ENCODE results near the gene TTBK1.

TTBK1 gene

GRCh38 chr6:43307451-43308100 lies 64.3 kb downstream of the TTBK1 start:
- no peak overlapping the region for H2BK120ac ChIP-seq (ENCODE audit: insufficient read depth, low read length, poor library complexity)
- no peaks in the 10 kb centered on the region for H3K36me3 ChIP-seq (ENCODE audit: control insufficient read depth in 1 of 2, insufficient read depth in 2 of 2, low read length in 2 of 2)
- peaks cover 0 to 4% of the 10 kb centered on the region in 2 experiments for H3K4me1 ChIP-seq (ENCODE audit: control insufficient read depth in 1 of 2, insufficient read depth in 2 of 2, low read length in 2 of 2)
- no CpG with 5 or more reads among the region's 5 CpGs for WGBS (ENCODE audit: extremely low coverage, insufficient coverage, insufficient read length)
- H3K9ac ChIP-seq (ENCODE audit: low read length) = no peak overlapping the region
- H3K18ac ChIP-seq (ENCODE audit: low read length) = no peak overlapping the region
- no peak overlapping the region for H2BK12ac ChIP-seq (ENCODE audit: low read length)
- H3K9me3 ChIP-seq (ENCODE audit: insufficient read depth, low read depth, low read length) = no peaks in the 10 kb centered on the region
- no peak overlapping the region for H2BK5ac ChIP-seq (ENCODE audit: low read depth, low read length, poor library complexity)
- H3K4me3 ChIP-seq (ENCODE audit: low read depth, low read length) = no peak overlapping the region
- H3K79me1 ChIP-seq (ENCODE audit: low read length) = no peaks in the 10 kb centered on the region
- no peak overlapping the region for H3K14ac ChIP-seq (ENCODE audit: low read length)
- no peak overlapping the region for H3K27ac ChIP-seq (ENCODE audit: low read depth, low read length)
- H2AK5ac ChIP-seq (ENCODE audit: low read length) = no peak overlapping the region
- H4K12ac ChIP-seq (ENCODE audit: low read depth, low read length) = no peak overlapping the region
- no peak overlapping the region for H4K8ac ChIP-seq (ENCODE audit: low read depth, low read length)
- no peak for DNase-seq
- H3K4ac ChIP-seq (ENCODE audit: low read depth, low read length) = no peak overlapping the region
- H3K4me2 ChIP-seq (ENCODE audit: low read length) = no peak overlapping the region
- H3K23ac ChIP-seq (ENCODE audit: low read length) = no peak overlapping the region
- no peak overlapping the region for H2AFZ ChIP-seq (ENCODE audit: insufficient read depth, low read length, poor library complexity)
- no peaks in the 10 kb centered on the region for H3K27me3 ChIP-seq (ENCODE audit: insufficient read depth, low read length)
- H4K91ac ChIP-seq (ENCODE audit: low read depth, low read length) = no peak overlapping the region
- no peaks in the 10 kb centered on the region for H3K79me2 ChIP-seq (ENCODE audit: control insufficient read depth, insufficient read depth, low read length, poor library complexity)

GRCh38 chr6:43308101-43308989 lies 65.1 kb downstream of the TTBK1 start, which contains the start of gene CRIP3:
TSS of gene CRIP3 (minus strand) at chr6:43308826. CDS start at chr6:43308792, 34 bp downstream.
- no peaks in the 10 kb centered on the region for H3K9me3 ChIP-seq (ENCODE audit: insufficient read depth, low read depth, low read length)
- H3K4me2 ChIP-seq (ENCODE audit: low read length) = peak within 1 kb of the TSS; percentile 62
- no peak within 1 kb of the TSS for H4K8ac ChIP-seq (ENCODE audit: low read depth, low read length)
- no peak within 1 kb of the TSS for H3K4me3 ChIP-seq (ENCODE audit: low read depth, low read length)
- no peaks in the 10 kb centered on the region for H3K36me3 ChIP-seq (ENCODE audit: control insufficient read depth in 1 of 2, insufficient read depth in 2 of 2, low read length in 2 of 2)
- no peak within 1 kb of the TSS for H3K4ac ChIP-seq (ENCODE audit: low read depth, low read length)
- no peak within 1 kb of the TSS for H2AFZ ChIP-seq (ENCODE audit: insufficient read depth, low read length, poor library complexity)
- H2BK120ac ChIP-seq (ENCODE audit: insufficient read depth, low read length, poor library complexity) = no peak within 1 kb of the TSS
- no CpG with 5 or more reads among the region's 39 CpGs for WGBS (ENCODE audit: extremely low coverage, insufficient coverage, insufficient read length)
- no peaks in the 10 kb centered on the region for H3K79me1 ChIP-seq (ENCODE audit: low read length)
- H3K9ac ChIP-seq (ENCODE audit: low read length) = no peak within 1 kb of the TSS
- no peaks in the 10 kb centered on the region for H3K79me2 ChIP-seq (ENCODE audit: control insufficient read depth, insufficient read depth, low read length, poor library complexity)
- no peak within 1 kb of the TSS for H3K27ac ChIP-seq (ENCODE audit: low read depth, low read length)
- H3K14ac ChIP-seq (ENCODE audit: low read length) = no peak within 1 kb of the TSS
- peaks cover 0 to 4% of the 10 kb centered on the region in 2 experiments for H3K4me1 ChIP-seq (ENCODE audit: control insufficient read depth in 1 of 2, insufficient read depth in 2 of 2, low read length in 2 of 2)
- no peak within 1 kb of the TSS for H3K18ac ChIP-seq (ENCODE audit: low read length)
- H2BK12ac ChIP-seq (ENCODE audit: low read length) = no peak within 1 kb of the TSS
- H3K23ac ChIP-seq (ENCODE audit: low read length) = no peak within 1 kb of the TSS
- H2BK5ac ChIP-seq (ENCODE audit: low read depth, low read length, poor library complexity) = no peak within 1 kb of the TSS
- peak in 1 of 2 donors; percentile 14 for DNase-seq
- H4K12ac ChIP-seq (ENCODE audit: low read depth, low read length) = no peak within 1 kb of the TSS
- H4K91ac ChIP-seq (ENCODE audit: low read depth, low read length) = no peak within 1 kb of the TSS
- H3K27me3 ChIP-seq (ENCODE audit: insufficient read depth, low read length) = no peaks in the 10 kb centered on the region
- H2AK5ac ChIP-seq (ENCODE audit: low read length) = no peak within 1 kb of the TSS

DNA sequence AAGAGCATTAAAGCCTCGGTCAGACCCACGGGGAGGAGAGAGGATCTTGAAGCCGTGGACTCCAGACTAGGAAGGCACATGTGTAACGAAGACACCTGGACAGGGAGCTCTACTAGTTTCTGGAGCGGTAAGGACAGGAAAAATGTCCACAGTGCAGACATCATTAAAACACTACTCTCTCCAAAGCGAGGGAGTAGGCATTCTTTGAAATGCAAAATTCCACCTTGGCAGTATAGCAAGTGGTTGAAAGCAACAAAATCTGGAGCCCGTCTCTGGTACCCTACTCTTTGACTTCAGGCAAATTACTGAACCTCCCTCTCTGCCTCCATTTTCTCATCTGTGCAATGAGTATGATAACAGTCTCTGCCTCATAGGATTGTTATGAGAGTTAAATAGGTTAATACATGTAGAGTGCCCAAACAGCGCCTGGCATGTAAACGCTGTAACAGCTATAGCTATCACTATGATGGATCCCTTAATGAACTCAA lies 65.8 kb downstream of the TTBK1 start:
- H2AK5ac ChIP-seq (ENCODE audit: low read length) = no peak overlapping the region
- no peak overlapping the region for H3K18ac ChIP-seq (ENCODE audit: low read length)
- H3K4ac ChIP-seq (ENCODE audit: low read depth, low read length) = no peak overlapping the region
- H2BK12ac ChIP-seq (ENCODE audit: low read length) = no peak overlapping the region
- H3K4me1 ChIP-seq (ENCODE audit: control insufficient read depth in 1 of 2, insufficient read depth in 2 of 2, low read length in 2 of 2) = peaks cover 0 to 4% of the 10 kb centered on the region in 2 experiments
- no CpG with 5 or more reads among the region's 9 CpGs for WGBS (ENCODE audit: extremely low coverage, insufficient coverage, insufficient read length)
- H4K91ac ChIP-seq (ENCODE audit: low read depth, low read length) = no peak overlapping the region
- peak overlapping the region; percentile 62 for H3K4me2 ChIP-seq (ENCODE audit: low read length)
- no peaks in the 10 kb centered on the region for H3K79me2 ChIP-seq (ENCODE audit: control insufficient read depth, insufficient read depth, low read length, poor library complexity)
- no peak overlapping the region for H2BK5ac ChIP-seq (ENCODE audit: low read depth, low read length, poor library complexity)
- H4K8ac ChIP-seq (ENCODE audit: low read depth, low read length) = no peak overlapping the region
- H3K27me3 ChIP-seq (ENCODE audit: insufficient read depth, low read length) = no peaks in the 10 kb centered on the region
- H2BK120ac ChIP-seq (ENCODE audit: insufficient read depth, low read length, poor library complexity) = no peak overlapping the region
- no peaks in the 10 kb centered on the region for H3K9me3 ChIP-seq (ENCODE audit: insufficient read depth, low read depth, low read length)
- H2AFZ ChIP-seq (ENCODE audit: insufficient read depth, low read length, poor library complexity) = no peak overlapping the region
- H3K9ac ChIP-seq (ENCODE audit: low read length) = no peak overlapping the region
- no peaks in the 10 kb centered on the region for H3K79me1 ChIP-seq (ENCODE audit: low read length)
- H3K14ac ChIP-seq (ENCODE audit: low read length) = no peak overlapping the region
- no peak for DNase-seq
- no peaks in the 10 kb centered on the region for H3K36me3 ChIP-seq (ENCODE audit: control insufficient read depth in 1 of 2, insufficient read depth in 2 of 2, low read length in 2 of 2)
- H3K4me3 ChIP-seq (ENCODE audit: low read depth, low read length) = no peak overlapping the region
- H3K27ac ChIP-seq (ENCODE audit: low read depth, low read length) = no peak overlapping the region
- no peak overlapping the region for H4K12ac ChIP-seq (ENCODE audit: low read depth, low read length)
- no peak overlapping the region for H3K23ac ChIP-seq (ENCODE audit: low read length)

- Histone ChIP-seq H3K79me1 (ENCODE audit: low read length) (no peaks in the 10 kb centered on the region), H2BK120ac (ENCODE audit: insufficient read depth, low read length, poor library complexity) (no peak overlapping the region), H3K27ac (ENCODE audit: low read depth, low read length) (no peak overlapping the region), H4K12ac (ENCODE audit: low read depth, low read length) (no peak overlapping the region), H2BK12ac (ENCODE audit: low read length) (no peak overlapping the region), H3K27me3 (ENCODE audit: insufficient read depth, low read length) (no peaks in the 10 kb centered on the region), H4K8ac (ENCODE audit: low read depth, low read length) (no peak overlapping the region), H3K14ac (ENCODE audit: low read length) (no peak overlapping the region), H3K4ac (ENCODE audit: low read depth, low read length) (no peak overlapping the region), H3K4me3 (ENCODE audit: low read depth, low read length) (no peak overlapping the region), H4K91ac (ENCODE audit: low read depth, low read length) (no peak overlapping the region), H3K4me1 (ENCODE audit: control insufficient read depth in 1 of 2, insufficient read depth in 2 of 2, low read length in 2 of 2) (peaks cover 0 to 4% of the 10 kb centered on the region in 2 experiments), H3K18ac (ENCODE audit: low read length) (no peak overlapping the region), H2AFZ (ENCODE audit: insufficient read depth, low read length, poor library complexity) (no peak overlapping the region), H3K79me2 (ENCODE audit: control insufficient read depth, insufficient read depth, low read length, poor library complexity) (no peaks in the 10 kb centered on the region), H2BK5ac (ENCODE audit: low read depth, low read length, poor library complexity) (no peak overlapping the region), H3K9ac (ENCODE audit: low read length) (no peak overlapping the region), H3K9me3 (ENCODE audit: insufficient read depth, low read depth, low read length) (no peaks in the 10 kb centered on the region), H3K36me3 (ENCODE audit: control insufficient read depth in 1 of 2, insufficient read depth in 2 of 2, low read length in 2 of 2) (no peaks in the 10 kb centered on the region), H3K23ac (ENCODE audit: low read length) (no peak overlapping the region), H2AK5ac (ENCODE audit: low read length) (no peak overlapping the region), H3K4me2 (ENCODE audit: low read length) (no peak overlapping the region)
- WGBS (ENCODE audit: extremely low coverage, insufficient coverage, insufficient read length) = no CpG with 5 or more reads among the region's 2 CpGs
- no peak for DNase-seq
Observed at GRCh38 chr6:43310134-43310533, 66.9 kb downstream of the TTBK1 start.

Data from trophoblast cell (in vitro differentiated cells and primary cell).